ENCODE data around the gene SLC10A7. TPM values are rescaled to one million over a fixed set of nuclear protein-coding genes. Genes with fewer than 3 reads are reported as not detected.

The SLC10A7 gene
- total RNA-seq, 1 donor, result 20.3 TPM

- no peak for TF ChIP-seq CTCF (IDR thresholded peaks at IDR 0.05; ENCODE audit: insufficient read depth, low read depth, low read length)
- no peak overlapping the region for H3K4me3 ChIP-seq (ENCODE audit: low read depth, low read length)
- DNase-seq (ENCODE audit: low read depth), result no peak
Measured at GRCh38 chr4:146534178-146534577, 12.4 kb upstream of the SLC10A7 start.

GRCh38 chr4:146525754-146526153 lies 4.0 kb upstream of the SLC10A7 start:
- no peak for TF ChIP-seq CTCF (IDR thresholded peaks at IDR 0.05; ENCODE audit: insufficient read depth, low read depth, low read length)
- no peak for DNase-seq (ENCODE audit: low read depth)
- no peak overlapping the region for H3K4me3 ChIP-seq (ENCODE audit: low read depth, low read length)

- DNase-seq (ENCODE audit: low read depth), result no peak
- TF ChIP-seq CTCF (IDR thresholded peaks at IDR 0.05; ENCODE audit: insufficient read depth, low read depth, low read length), result no peak
- H3K4me3 ChIP-seq (ENCODE audit: low read depth, low read length), result no peak overlapping the region
Measured at GRCh38 chr4:146524663-146525062, 2.9 kb upstream of the SLC10A7 start.

GRCh38 chr4:146522869-146523205 lies 1.1 kb upstream of the SLC10A7 start:
- peak overlapping the region; percentile 98 for H3K4me3 ChIP-seq (ENCODE audit: low read depth, low read length)
- no peak for DNase-seq (ENCODE audit: low read depth)

GRCh38 chr4:146522098-146522868 lies 543 bp upstream of the SLC10A7 start:
- H3K4me3 ChIP-seq (ENCODE audit: low read depth, low read length), result peak overlapping the region; percentile 98
- TF ChIP-seq CTCF (IDR thresholded peaks at IDR 0.05; ENCODE audit: insufficient read depth, low read depth, low read length), result no peak
- DNase-seq (ENCODE audit: low read depth), result peak; percentile 87

More at GRCh38 chr4:146522869-146523205, 1.1 kb upstream of the SLC10A7 start:
- no peak for TF ChIP-seq CTCF (IDR thresholded peaks at IDR 0.05; ENCODE audit: insufficient read depth, low read depth, low read length)

- DNase-seq (ENCODE audit: low read depth), result peak; percentile 80
Measured at GRCh38 chr4:146520896-146521540, 722 bp downstream of the SLC10A7 start.

More at GRCh38 chr4:146520896-146521540, 722 bp downstream of the SLC10A7 start:
- no peak for TF ChIP-seq CTCF (IDR thresholded peaks at IDR 0.05; ENCODE audit: insufficient read depth, low read depth, low read length)
- H3K4me3 ChIP-seq (ENCODE audit: low read depth, low read length), result peak overlapping the region; percentile 98
